Globus pallidus (tissue), 1 donor: ENCODE measurements around the gene TAS2R1.
"Not testable (repeated sequence)": the region's sequence is repeated elsewhere in the genome, so short reads cannot be mapped to it uniquely, and the experiment has no call there.

Experiments
- DNase-seq: peaks from one replicate; pipeline ENCODE4 v3.0.0-alpha.2; 2015; ENCODE audit warnings: low spot score

TAS2R1 gene

DNA sequence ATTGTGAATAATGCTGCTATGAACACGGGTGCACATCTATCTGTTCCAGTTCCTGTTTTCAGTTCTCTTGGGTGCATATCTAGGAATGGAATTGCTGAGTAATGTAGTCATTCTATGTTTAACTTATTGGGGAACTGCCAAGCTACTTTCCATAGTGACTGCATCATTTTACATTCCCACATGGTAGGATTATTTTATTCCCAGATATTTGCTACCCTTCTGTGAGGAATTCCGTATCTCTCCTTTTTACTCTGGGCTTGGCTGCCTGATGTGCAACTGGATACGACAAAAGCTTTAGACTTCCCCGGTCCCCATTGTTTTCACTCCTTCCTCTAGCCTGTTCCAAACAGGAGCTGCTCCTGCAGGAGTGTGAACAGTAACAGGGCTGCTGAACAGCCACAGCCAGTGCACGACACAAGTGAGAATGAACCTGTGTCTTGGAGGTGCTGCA, 7.2 kb downstream of the TAS2R1 start:
- DNase-seq = peak; percentile 16

- DNase-seq = no peak
Observed at GRCh38 chr5:9621379-9621903, 8.7 kb downstream of the TAS2R1 start.

DNA sequence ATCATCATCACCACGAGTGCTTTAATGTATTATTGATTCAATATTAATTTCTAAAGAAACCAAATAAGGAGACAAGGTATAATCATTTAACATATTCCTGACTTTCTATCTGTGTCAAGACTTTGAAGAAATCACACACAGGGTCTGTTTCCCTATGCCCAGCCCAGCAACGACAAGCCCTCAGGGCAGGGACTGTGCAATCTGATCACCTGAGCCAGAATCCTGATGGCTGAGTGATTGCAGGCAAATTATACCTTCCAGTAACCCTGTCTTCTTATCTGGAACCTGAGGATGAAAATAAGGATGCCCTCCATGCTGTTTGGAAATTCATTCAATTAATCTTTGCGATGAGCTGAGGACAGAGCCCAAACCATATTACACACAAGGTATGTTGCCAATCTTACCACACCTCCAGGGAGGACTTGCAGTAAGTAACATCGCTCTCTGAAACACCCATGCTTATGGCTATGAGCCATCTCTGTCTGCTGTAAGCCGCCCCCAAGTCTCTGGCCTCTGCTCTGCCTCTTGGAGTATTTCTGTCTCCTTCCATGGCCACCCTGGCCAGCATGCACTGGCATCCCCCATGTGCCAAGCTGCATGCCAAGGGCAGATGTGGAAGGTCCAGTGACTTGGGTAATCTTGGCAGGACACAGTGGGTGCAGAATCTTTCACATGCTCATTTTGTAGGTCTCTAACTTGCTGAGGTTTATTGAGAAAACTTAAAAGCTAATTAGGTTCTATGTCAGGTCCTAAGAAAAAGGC, 10.6 kb downstream of the TAS2R1 start:
- DNase-seq = no peak

DNA sequence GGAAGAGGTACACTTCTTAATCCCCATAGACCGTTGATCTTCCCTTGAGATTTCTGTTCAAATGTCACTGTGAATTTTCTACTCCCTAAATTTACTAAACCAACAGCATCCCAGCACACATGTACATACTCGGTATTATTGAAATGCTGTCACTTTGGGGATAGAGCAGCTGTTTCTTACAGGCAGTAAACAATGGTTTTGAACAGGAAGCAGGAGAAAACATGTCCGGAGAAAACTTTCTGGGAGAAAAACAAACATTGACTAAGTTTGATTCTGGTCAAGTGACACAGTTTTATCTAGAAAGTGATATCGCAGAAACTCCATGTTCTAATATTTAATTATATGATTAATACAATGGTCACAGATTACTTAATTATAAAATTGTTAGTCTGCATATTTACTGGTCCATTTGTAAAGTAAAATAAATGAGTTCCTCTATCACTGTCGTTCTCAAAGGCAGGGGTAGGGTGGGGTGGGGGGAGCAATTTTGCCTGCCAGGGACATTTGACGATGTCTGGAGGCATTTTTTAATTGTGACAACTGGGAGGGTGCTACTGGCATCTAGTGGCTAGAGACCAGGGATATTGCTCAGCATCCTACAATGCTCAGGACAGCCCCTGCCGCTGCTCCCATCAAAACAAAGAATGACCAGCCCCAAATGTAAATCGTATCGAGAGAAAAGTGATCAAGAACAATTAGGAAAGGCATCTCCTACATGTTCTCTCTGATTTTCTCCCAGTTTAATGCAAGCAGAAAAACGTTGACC, 12.2 kb downstream of the TAS2R1 start:
- DNase-seq = peak; percentile 16

DNA sequence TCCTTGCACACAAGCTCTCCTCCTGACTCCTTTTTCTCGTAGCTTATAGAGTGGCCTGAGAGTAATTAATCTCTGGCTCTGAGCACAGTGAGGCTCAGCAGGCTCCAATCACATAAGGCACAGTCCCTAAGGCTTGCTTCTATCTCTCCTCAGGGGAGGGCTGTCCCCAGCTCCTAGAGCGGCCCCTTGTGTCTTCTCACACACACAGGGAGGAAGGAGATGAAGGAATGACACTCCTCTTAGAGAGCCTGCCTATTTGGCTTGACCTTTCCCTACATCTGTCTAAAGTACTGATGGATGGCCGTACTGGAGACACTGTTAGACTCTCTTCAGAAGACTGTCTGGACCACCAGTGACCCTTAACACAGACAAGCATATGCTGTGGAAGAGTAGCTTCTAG, 12.9 kb downstream of the TAS2R1 start:
- DNase-seq = no peak

GRCh38 chr5:9615331-9615730, 14.8 kb downstream of the TAS2R1 start:
- DNase-seq = no peak

GRCh38 chr5:9613360-9613759, 16.8 kb downstream of the TAS2R1 start:
- no peak for DNase-seq

DNA sequence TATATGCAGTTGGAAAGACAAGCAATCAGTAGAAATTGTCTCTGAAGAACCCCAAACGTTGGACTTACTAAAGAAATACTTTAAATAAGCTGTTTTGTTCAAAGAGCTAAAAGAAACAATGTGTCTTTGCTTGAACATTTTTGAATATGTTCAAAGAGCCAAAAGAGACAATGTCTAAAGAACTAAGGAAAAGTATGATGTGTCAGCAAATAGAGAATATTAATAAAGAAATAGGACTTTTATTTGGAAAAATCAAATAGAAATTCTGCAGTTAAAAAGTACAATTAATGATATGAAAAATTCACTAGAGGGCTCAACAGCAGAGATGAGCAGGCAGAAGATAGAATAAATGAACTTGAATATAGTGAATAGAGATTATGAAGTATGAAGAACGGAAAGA, 19.2 kb downstream of the TAS2R1 start:
- no peak for DNase-seq

DNA sequence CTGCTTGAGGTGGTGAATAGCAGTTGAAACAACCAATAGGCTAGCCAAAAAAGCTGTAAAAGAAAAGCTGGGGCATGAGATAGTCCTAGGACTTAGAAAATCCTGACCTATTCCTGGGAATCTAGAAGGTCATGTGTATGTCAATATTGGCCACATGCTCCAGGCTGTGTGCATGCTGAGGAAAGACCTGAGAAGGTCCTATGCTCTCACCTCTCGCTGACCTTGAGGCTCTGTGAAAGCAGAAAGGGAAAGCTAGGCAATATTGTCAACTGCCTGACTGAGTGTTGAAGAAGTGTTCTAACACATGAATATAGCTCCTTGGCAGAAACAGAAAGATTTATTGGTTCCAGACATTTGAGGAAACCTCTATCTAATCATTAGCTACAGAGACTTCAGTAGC, 19.8 kb downstream of the TAS2R1 start:
- no peak for DNase-seq

GRCh38 chr5:9608093-9608492, 22.1 kb downstream of the TAS2R1 start:
- DNase-seq = no peak

- DNase-seq = no peak
Observed at GRCh38 chr5:9605041-9605838, 24.9 kb downstream of the TAS2R1 start.

- DNase-seq = no peak
Observed at GRCh38 chr5:9604416-9604815, 25.7 kb downstream of the TAS2R1 start.

DNA sequence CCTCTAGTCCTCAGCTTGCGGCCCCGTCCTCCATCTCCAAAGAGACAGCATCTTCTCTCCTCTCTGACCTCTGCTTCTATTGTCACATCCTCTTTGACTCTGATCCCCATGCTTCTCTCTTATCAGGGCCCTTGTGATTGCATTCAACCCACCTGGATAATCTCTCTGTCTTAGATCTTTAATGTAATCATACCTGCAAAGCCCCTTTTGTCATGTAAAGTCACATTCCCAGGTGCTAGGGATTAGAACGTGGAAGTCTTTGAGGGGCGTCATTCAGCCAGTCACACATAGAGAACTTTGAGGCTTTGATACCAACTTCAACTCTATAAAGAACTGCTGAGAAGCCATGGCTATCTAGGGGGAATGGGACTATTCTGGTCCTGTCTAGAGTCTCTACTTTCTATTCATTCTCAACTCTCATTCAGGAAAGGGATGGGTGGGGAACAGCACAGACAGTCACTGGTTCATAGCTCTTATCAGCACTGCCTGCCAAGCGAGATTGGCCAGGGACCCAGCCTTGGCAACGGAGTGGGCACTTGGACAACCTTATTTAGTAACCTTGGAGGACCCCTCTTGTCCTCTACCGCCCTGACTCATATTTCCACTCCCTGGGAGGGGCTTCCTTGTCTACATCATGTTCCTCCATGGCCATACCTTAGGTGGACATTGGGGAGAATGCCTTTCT, 29.0 kb downstream of the TAS2R1 start:
- DNase-seq = no peak

GRCh38 chr5:9599391-9599790, 30.8 kb downstream of the TAS2R1 start:
- no peak for DNase-seq

DNA sequence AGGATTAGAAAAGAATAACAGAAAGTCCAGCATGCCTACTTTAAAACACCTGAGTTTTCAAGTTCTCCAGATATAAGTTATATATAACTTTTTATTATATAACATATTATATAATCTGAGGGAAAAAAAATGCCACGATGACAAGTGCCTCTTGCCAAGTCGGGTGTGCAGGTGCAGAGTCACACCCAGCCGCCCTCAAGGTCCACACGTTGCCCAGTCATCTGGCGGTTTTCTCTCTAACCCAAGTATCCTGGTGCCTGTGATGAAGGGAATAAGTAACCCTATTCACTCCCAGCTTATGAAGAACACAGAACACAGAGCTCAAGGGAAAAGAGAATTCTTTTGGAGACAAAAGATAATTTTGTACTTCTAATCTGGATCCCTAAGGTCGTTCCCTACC, 31.8 kb downstream of the TAS2R1 start:
- not testable (repeated sequence) for DNase-seq

GRCh38 chr5:9597322-9597721, 32.8 kb downstream of the TAS2R1 start:
- DNase-seq = not testable (repeated sequence)

- no peak for DNase-seq
Observed at GRCh38 chr5:9596824-9597223, 33.3 kb downstream of the TAS2R1 start.

DNA sequence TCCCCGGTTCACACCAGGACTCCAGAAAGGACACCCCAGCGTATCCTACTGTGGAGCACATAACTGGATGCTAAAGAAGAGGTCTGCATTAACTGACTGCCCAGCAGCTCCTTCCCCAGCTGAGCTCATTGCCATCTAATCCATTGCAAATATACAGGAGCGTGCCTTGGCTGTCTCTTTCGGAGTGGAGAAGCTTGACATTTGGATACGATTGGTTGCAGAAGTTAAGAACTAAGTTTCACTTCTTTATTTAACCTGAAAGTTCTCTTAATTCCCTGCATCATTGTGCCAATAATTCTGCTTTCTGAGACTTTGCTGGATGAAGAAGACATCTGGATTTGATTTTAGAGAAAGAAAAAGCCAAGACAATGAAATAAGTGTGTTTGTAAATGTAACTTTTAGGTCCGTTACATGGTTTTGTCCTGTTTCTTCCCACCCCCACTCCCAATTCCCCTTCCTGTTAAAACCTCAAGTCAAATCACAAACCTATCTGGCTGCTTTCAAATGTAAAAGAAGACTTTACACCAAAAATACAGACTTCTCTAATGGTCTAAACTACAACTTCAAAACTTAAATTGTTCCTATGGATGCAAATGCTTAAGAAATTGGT, 33.9 kb downstream of the TAS2R1 start:
- no peak for DNase-seq

DNA sequence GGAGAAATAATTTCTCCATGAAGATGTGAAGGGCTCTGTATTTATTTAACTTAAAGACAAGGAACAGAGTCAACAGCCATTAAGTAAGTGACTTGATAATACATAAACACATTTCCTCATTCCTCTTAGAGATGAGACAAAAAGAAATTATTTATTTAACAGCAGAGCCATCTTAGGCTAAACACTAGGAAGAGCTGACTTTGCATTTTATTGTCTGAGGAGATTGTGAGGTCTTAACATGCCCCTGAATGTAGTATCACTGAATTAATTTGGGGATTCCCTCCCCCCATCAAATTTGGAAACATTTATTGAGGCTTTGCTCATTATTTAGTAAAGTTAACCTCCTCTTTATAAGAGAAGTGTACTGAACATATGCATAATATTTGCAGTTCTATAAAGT, 35.2 kb downstream of the TAS2R1 start:
- DNase-seq = no peak

- no peak for DNase-seq
Observed at GRCh38 chr5:9589049-9589835, 40.9 kb downstream of the TAS2R1 start.

GRCh38 chr5:9588254-9588653, 41.9 kb downstream of the TAS2R1 start:
- DNase-seq = no peak
